HG02973 (cell line): ENCODE measurements around the gene HEYL.
"Not testable (repeated sequence)": the region's sequence is repeated elsewhere in the genome, so short reads cannot be mapped to it uniquely, and the experiment has no call there.

Experiments used
- ATAC-seq: cut with Tn5 transposase; IDR thresholded peaks from one replicate; pipeline ENCODE4 v1.9.1; 2021; ENCODE audit warnings: moderate library complexity; ENCODE audit not compliant: unreplicated experiment

Gene HEYL

DNA sequence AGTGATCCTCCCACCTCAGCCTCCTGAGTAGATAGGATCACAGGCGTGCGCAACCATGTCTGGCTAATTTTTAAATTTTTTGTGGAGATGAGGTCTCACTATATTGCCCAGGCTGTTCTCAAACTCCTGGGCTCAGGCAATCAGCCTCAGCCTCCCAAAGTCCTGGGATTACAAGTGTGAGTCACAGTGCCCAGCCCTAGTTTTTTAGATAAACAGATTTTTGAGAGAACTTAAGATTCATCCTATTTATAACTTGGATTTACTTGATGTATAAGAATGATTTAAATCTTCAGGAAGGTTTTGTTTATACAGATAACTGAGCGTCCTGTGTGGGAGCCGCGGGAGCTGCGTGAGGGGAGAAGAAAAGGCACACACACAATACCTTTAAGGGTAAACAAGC lies 26.2 kb downstream of the HEYL start:
- ATAC-seq, result no peak

DNA sequence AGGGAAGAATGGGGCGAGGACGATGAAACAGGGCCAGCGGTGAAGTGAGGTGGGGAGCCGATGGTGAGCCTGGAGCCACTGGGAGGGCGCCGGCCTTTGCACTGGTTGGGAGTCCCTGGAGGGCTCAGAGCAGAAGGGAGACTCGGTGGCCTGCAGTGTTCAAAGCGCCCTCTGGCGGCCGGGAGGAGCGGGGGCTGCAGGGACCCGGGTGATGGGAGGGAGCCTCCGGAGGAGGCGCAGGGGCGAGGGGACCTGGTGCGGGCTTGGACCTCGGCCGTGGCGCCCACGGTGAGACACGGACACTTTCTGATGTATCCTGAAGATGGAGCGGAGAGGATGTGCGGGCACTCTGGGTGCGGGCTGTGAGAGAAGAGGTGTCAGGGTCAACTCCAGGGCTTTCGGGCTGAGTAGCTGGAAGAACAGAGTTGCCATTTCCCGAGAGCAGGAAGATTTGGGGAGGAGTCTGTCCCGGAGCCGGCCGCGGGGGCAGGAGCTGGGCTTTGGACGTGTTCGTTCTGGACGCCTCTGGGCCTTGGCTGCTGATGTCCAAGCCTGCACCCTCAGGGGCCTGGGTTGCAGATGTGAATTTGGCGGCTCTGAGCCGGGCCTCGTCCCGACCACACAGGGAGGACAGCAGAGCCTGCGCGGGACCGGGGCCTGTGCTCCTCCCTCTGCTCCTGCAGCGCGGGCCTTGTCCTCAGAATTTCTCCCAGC lies 29.7 kb downstream of the HEYL start:
- ATAC-seq, result no peak

DNA sequence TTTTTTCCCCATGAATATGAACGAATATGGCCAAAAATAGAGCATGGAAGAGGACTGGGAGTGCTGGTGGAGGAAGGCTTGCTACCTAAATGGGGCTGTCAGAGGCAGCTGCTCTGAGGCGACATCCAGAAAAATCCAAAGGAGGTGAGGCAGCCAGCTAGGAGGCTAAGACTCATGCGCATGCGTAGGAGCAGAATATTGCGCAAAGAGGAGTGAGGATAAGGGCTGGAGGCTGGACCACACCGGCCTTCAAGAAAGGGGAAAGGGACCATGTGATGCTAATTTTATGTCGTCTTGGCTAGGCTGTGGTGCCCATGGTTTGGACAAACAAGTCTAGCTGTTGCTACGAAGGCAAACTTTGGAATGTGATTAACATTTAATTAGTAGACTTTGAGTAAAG lies 30.5 kb downstream of the HEYL start:
- no peak for ATAC-seq

DNA sequence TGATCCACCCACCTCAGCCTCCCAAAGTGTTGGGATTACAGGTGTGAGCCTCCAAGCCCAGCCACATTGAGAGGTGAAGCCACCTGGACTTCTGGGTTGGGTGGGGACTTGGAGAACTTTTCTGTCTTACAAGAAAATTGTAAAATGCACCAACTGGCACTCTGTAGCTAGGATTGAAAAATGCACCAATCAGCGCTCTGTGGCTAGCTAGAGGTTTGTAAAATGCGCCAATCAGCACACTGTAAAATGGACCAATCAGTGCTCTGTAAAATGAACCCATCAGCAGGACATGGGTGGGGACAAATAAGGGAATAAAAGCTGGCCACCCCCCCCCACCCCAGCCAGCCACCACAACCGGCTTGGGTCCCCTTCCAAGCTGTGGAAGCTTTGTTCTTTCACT lies 35.8 kb downstream of the HEYL start:
- ATAC-seq, result not testable (repeated sequence)

DNA sequence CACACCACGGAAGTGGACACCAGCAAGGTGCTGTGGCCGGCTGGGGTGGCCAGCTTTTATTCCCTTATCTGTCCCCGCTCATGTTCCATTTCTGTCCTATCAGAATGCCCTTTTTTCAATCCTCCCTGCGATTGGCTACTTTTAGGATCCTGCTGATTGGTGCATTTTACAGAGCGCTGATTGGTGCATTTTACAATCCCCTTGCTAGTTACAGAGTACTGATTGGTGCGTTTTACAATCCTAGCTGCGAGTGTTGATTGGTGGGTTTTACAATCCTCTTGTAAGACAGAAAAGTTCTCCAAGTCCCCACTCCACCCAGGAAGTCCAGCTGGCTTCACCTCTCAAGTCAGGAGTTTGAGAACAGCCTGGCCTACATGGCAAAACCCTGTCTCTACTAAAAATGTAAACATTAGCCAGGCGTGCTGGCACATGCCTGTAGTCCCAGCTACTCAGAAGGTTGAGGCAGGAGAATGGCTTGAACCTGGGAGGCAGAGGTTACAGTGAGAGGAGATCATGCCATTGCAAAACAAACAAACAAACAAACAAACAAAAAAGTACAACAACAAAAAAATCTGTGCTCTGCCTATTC lies 37.7 kb downstream of the HEYL start:
- not testable (repeated sequence) for ATAC-seq

DNA sequence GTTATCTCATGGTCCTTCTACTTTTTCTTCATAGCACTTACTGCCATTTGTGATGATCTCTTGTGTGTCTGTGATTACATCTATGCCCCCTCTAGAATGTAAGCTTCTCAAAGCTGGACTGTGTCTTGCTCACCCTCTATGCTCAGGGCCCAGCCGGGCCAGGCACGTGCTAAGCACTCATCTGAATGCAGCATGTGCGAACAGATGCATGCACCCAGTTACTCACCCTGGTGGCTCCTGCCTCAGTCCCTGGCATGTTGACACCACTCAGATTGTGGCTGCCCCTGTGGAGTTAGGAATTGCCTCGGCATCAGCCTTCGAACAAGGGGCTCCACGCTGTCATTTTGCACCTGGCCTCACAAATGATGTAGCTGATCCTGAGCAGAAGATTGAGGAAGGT lies 43.3 kb downstream of the HEYL start:
- no peak for ATAC-seq

DNA sequence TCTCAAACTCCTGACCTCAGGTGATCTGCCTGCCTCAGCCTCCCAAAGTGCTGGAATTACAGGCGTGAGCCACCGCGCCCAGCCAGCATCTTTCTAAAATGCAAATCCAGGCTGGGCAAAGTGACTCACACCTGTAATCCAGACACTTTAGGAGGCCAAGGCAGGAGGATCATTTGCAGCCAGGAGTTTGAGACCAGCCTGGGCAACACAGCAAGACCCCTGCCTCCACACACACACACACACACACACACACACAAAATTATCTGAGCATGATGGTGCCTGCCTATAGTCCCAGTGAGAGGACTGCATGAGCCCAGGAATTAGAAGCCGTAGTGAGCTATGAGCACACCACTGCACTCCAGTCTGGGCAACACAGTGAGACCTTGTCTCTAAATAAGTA lies 46.1 kb downstream of the HEYL start:
- no peak for ATAC-seq

DNA sequence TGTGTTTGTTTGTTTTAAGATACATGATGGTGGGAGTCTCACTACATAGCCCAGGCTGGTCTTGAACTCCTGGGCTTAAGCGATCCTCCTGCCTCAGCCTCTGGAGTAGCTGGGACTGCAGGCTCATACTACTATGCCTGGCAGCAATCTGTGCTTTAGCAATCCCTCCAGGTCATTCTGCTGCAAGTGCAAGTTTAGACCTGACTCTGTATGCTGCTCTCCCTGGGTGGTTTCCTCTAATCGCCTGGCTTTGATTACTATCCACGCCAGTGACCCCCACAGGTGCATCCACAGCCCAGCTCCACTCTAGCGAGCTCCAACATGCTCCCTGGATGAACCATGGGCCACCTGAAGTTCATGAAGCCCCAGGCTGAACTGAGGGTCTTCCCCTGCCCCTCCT lies 47.4 kb downstream of the HEYL start:
- no peak for ATAC-seq

DNA sequence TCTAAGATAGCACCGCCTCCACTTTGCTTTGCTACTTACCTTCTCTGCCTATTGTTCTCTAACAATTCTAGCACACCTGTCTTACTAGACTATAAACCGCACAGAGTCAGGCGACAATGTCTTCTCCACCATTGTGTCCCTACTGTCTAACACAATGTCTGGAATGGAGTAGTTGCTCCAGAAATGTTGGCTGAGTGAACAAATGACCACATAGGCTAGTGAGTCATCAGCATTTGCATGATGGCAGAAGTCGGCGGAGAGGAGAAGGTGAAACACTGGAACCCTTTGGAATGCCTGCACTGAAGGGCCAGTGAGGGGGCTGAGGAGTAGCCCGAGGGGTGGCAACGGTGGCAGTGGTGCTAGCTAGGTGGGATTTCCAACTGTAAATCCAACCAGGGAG lies 48.9 kb downstream of the HEYL start:
- no peak for ATAC-seq

DNA sequence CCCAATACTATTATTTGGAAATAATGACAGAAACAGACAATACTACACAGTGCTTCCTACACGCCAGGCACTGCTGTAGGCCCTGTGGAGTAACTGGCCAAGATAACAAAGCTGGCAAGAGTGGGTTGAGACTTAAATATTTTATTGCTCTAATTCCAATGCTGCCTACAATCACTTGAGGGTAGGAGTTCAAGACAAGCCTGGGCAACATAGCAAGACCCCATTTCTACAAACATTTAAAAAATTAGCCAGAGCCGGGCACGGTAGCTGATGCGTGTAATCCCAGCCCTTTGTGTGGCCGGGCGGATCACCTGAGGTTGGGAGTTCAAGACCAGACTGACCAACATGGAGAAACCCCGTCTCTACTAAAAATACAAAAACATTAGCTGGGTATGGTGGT lies 53.5 kb downstream of the HEYL start:
- ATAC-seq, result no peak

DNA sequence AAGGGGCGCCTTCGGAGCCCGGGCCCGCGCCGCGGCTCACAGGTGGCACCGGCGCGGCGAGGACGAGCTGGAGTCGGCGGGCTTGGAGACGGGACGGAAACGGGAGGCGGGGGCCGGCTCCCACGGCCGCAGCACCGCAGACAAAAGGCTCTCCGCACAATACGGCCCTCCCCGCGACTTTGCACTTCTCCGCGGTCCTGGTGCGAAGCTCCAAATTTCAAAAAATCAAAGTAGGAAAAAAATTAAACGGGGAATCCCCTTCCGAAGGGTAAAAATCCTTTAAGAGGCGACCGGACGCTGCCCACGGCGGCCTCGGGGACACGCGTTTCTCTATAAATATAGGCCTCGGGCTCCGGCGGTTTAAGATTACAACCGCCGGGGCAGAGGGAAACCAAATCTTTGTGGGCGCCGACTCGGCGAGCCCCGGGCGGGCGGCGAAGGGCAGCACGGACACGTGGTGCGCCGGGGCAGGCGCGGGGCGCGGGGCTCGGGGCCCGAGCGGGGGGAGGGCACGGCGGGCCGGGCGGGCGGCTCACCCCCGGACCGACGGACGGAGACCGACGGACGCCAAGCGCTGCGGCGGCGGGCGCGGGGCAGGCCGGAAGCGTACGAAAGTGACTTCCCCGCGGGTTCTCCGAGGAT lies 63.3 kb downstream of the HEYL start:
- ATAC-seq, result peak; percentile 37

DNA sequence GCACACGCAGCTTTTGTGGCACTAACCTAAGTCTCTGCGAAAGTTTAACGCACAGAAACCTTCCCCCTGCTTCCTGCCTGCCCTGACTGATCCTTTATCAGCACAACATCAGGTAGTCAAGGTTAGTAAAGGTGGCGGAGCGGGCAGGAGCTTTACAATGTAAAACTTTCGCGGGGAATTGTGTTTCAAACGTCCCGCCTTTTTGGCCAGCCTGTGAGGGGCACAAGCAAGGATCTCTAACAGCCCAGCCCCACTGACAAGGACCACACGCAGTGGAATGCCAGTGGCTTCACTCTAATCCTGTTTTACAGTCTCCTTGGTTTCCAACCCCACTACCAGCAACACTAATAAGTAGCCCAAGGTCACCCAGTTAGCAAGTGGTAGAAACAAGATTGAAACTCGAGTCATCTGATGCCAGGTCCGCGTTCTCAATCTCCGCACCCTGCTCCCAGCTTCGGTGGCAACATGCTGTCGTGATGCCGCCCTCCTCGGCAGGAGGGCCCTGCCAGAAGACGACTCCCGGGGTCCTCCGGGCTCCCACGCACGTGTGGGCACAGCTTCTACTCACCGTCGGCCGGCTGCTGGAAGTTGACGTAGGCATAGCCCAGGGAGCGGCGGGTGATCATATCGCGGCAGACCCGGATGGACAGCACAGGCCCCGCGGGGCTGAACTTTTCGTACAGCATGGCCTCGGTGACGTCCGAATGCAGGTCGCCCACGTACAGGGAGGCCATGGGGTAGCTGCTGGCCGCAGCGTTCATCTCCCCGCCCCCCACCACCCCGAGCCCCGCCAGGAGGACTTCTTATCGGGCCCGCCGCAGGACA lies 64.0 kb downstream of the HEYL start:
- no peak for ATAC-seq

DNA sequence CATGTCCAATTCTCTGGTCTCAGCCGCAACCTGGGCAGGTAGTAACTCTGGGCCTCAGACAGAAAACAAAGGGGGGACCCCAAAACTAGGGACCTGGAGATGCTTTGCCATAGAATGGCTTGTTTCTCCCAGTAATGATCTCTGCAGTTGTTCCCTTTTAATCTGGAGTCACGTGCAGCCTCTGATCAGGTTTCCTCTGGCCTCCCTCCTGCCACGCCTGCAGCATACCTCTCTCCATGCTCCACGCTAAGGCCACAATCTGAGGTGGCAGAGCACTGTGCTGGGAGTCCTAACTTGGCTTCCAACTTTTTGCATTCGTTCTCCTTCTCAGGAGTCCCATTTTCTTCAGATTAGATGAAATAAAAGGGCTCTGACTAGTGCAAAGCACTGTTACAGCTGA lies 64.8 kb downstream of the HEYL start:
- ATAC-seq, result no peak
